HEK293 (cell line): ENCODE measurements around the gene AGAP1.

ENCODE experiments used
- CTCF ChIA-PET: fragments of 350-600 bp; formaldehyde crosslinking; extraction: SDS; loops from one replicate; lab custom pipeline; 2021; ENCODE audit warnings: antibody characterized with exemption; lab: Yijun Ruan, JAX
- POLR2A ChIA-PET: fragments of 300-600 bp; formaldehyde crosslinking; extraction: SDS; loops from one replicate; lab custom pipeline; 2020; ENCODE audit warnings: antibody characterized with exemption, inconsistent platforms; lab: Yijun Ruan, JAX
- H3K27ac ChIP-seq: fragments of 200-500 bp; sonication (Bioruptor generic); 2 replicates; pipeline ENCODE4 v1.5.1; 2014; ENCODE audit warnings: low read depth, low read length, control low read depth, inconsistent platforms; ENCODE audit errors: extremely low read depth
- H3K36me3 ChIP-seq, 2 experiments: fragments of 200-500 bp in 1 of 2; sonication (Bioruptor generic) in 1 of 2; 1 replicate in 1 of 2; 2 replicates in 1 of 2; pipeline ENCODE4 v1.5.1; 2014 to 2017; ENCODE audit warnings: inconsistent platforms in 2 of 2, low read length in 2 of 2; ENCODE audit not compliant: control insufficient read depth in 2 of 2, insufficient read depth in 1 of 2
- H3K4me1 ChIP-seq: fragments of 200-500 bp; sonication (Bioruptor generic); 2 replicates; pipeline ENCODE4 v1.5.1; 2014; ENCODE audit warnings: mild to moderate bottlenecking, low read length, inconsistent platforms; ENCODE audit not compliant: control insufficient read depth, insufficient read depth
- H3K4me3 ChIP-seq: 2 replicates; pipeline ENCODE4 v1.5.1; 2011; ENCODE audit warnings: low read depth, mild to moderate bottlenecking, control low read depth, low read length, moderate library complexity
- H3K9me3 ChIP-seq: fragments of 200-500 bp; sonication (Bioruptor generic); 2 replicates; pipeline ENCODE4 v1.5.1; 2014; ENCODE audit warnings: low read depth, low read length, inconsistent platforms; ENCODE audit not compliant: control insufficient read depth, insufficient read depth
- BCL11B ChIP-seq: fragments of 450-650 bp; formaldehyde crosslinking; IDR thresholded peaks from 2 replicates; pipeline ENCODE4 v1.5.1; 2016; ENCODE audit warnings: low read depth, missing biosample characterization, missing genetic modification characterization
- CTCF ChIP-seq: fragments of 450-650 bp; formaldehyde crosslinking; IDR thresholded peaks from 2 replicates; pipeline ENCODE4 v1.5.1; 2016; ENCODE audit warnings: missing biosample characterization, missing genetic modification characterization
- KLF8 ChIP-seq: fragments of 450-650 bp; formaldehyde crosslinking; IDR thresholded peaks from 2 replicates; pipeline ENCODE4 v1.5.1; 2016; ENCODE audit warnings: missing biosample characterization, missing genetic modification characterization
- MYNN ChIP-seq: fragments of 450-650 bp; formaldehyde crosslinking; IDR thresholded peaks from 2 replicates; pipeline ENCODE4 v1.5.1; 2016; ENCODE audit warnings: missing biosample characterization, missing genetic modification characterization, borderline replicate concordance
- SETDB1 ChIP-seq: IDR thresholded peaks from one replicate; pipeline ENCODE4 v1.6.1; 2017; ENCODE audit warnings: mild to moderate bottlenecking, low read length, moderate library complexity, mixed read lengths; ENCODE audit not compliant: insufficient read length
- ZEB2 ChIP-seq: fragments of 450-650 bp; formaldehyde crosslinking; IDR thresholded peaks from 2 replicates; pipeline ENCODE4 v1.5.1; 2016; ENCODE audit warnings: missing biosample characterization, missing genetic modification characterization
- ZNF133 ChIP-seq: fragments of 450-650 bp; formaldehyde crosslinking; IDR thresholded peaks from 2 replicates; pipeline ENCODE4 v1.5.1; 2016; ENCODE audit warnings: missing biosample characterization, missing genetic modification characterization
- ZNF148 ChIP-seq: fragments of 450-650 bp; formaldehyde crosslinking; IDR thresholded peaks from 2 replicates; pipeline ENCODE4 v1.5.0; 2017; ENCODE audit warnings: missing biosample characterization, missing genetic modification characterization, borderline replicate concordance
- ZNF16 ChIP-seq: fragments of 450-650 bp; formaldehyde crosslinking; IDR thresholded peaks from 2 replicates; pipeline ENCODE4 v1.5.1; 2016; ENCODE audit warnings: low read depth, missing biosample characterization, missing genetic modification characterization
- ZNF239 ChIP-seq: fragments of 450-650 bp; formaldehyde crosslinking; IDR thresholded peaks from 2 replicates; pipeline ENCODE4 v1.5.1; 2016; ENCODE audit warnings: missing biosample characterization, missing genetic modification characterization
- ZNF24 ChIP-seq: fragments of 450-650 bp; formaldehyde crosslinking; IDR thresholded peaks from 2 replicates; pipeline ENCODE4 v1.5.1; 2016; ENCODE audit warnings: missing biosample characterization, missing genetic modification characterization
- ZNF248 ChIP-seq: fragments of 450-650 bp; formaldehyde crosslinking; IDR thresholded peaks from 2 replicates; pipeline ENCODE4 v1.5.1; 2017; ENCODE audit warnings: missing biosample characterization, missing genetic modification characterization
- ZNF394 ChIP-seq: fragments of 450-650 bp; formaldehyde crosslinking; IDR thresholded peaks from 2 replicates; pipeline ENCODE4 v1.5.1; 2016; ENCODE audit warnings: missing biosample characterization, missing genetic modification characterization, mild to moderate bottlenecking, moderate library complexity, borderline replicate concordance
- ZNF423 ChIP-seq: fragments of 450-650 bp; formaldehyde crosslinking; IDR thresholded peaks from 2 replicates; pipeline ENCODE4 v1.5.1; 2016; ENCODE audit warnings: missing biosample characterization, missing genetic modification characterization
- ZNF510 ChIP-seq: fragments of 450-650 bp; formaldehyde crosslinking; IDR thresholded peaks from 2 replicates; pipeline ENCODE4 v1.5.1; 2018; ENCODE audit warnings: mild to moderate bottlenecking, missing genetic modification characterization, missing biosample characterization; ENCODE audit not compliant: insufficient replicate concordance
- ZNF624 ChIP-seq: fragments of 450-650 bp; formaldehyde crosslinking; IDR thresholded peaks from 2 replicates; pipeline ENCODE4 v1.5.1; 2017; ENCODE audit warnings: missing biosample characterization, missing genetic modification characterization
- ZNF747 ChIP-seq: fragments of 450-650 bp; formaldehyde crosslinking; IDR thresholded peaks from 2 replicates; pipeline ENCODE4 v1.5.1; 2016; ENCODE audit warnings: missing biosample characterization, missing genetic modification characterization
- ZNF777 ChIP-seq: fragments of 450-650 bp; formaldehyde crosslinking; IDR thresholded peaks from 2 replicates; pipeline ENCODE4 v1.5.1; 2017; ENCODE audit warnings: missing biosample characterization, missing genetic modification characterization, borderline replicate concordance
- ZNF791 ChIP-seq: fragments of 450-650 bp; formaldehyde crosslinking; IDR thresholded peaks from 2 replicates; pipeline ENCODE4 v1.5.1; 2016; ENCODE audit warnings: missing biosample characterization, missing genetic modification characterization
- TF ChIP-seq, protein P1 (sequence below): fragments of 450-650 bp; formaldehyde crosslinking; IDR thresholded peaks from 2 replicates; pipeline ENCODE4 v1.5.1; 2017; ENCODE audit warnings: missing biosample characterization, missing genetic modification characterization
- TF ChIP-seq, protein P2 (sequence below): fragments of 450-650 bp; formaldehyde crosslinking; IDR thresholded peaks from 2 replicates; pipeline ENCODE4 v1.5.1; 2016; ENCODE audit warnings: missing biosample characterization, missing genetic modification characterization

The AGAP1 gene

DNA sequence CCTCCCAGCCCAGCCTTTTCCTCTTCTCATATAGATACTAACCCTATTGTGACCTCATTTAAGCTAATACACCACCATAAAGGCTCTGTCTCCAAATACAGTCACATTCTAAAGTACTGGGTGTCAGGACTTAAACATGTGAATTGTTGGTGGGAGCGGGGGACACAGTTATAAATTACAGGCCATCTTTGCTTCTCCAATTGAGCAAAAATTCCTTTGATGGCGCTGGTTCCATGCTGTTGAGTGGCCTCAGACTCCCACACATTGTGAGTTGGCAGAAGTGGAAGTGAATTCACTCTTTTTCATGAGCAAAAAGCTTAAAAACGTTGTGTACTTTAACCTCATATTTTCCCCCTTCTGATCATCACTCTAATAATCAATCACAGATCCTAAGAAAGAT is 628.4 kb downstream of the AGAP1 start:
- H3K9me3 ChIP-seq: no peaks in the 10 kb centered on the region
- ChIA-PET CTCF (no interaction called here), POLR2A (no interaction called here)
- no peak overlapping the region for H3K4me3 ChIP-seq
- H3K27ac ChIP-seq: no peak overlapping the region
- TF ChIP-seq ZNF148 (no peak), ZEB2 (tag by site-specific recombination) (no peak)
- peaks cover 5% of the 10 kb centered on the region for H3K4me1 ChIP-seq
- peaks cover 0 to 10% of the 10 kb centered on the region in 2 experiments; a peak in 1 of 3 replicates for H3K36me3 ChIP-seq

DNA sequence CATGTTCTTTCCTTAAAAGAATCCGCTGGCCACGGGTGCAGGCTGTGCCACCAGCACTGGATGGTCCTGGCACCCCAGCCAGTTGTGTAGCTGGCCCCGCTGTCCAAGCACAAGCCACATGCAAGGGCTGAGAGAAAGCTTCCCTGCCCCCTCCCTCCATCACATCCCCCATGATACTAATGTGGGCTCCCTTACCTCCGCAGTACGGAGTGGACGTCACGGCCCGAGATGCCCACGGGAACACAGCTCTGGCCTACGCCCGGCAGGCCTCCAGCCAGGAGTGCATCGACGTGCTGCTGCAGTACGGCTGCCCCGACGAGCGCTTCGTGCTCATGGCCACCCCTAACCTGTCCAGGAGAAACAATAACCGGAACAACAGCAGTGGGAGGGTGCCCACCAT is 629.9 kb downstream of the AGAP1 start:
- Histone ChIP-seq H3K4me3 (no peak overlapping the region), H3K36me3 (peaks cover 0 to 10% of the 10 kb centered on the region in 2 experiments; a peak in 1 of 3 replicates), H3K4me1 (no peaks in the 10 kb centered on the region), H3K27ac (no peak overlapping the region), H3K9me3 (no peaks in the 10 kb centered on the region)
- TF ChIP-seq CTCF (no peak), BCL11B (no peak), KLF8 (tag by site-specific recombination) (no peak), ZNF777 (tag by site-specific recombination) (no peak), ZNF133 (tag by site-specific recombination) (no peak), ZNF394 (no peak), ZNF423 (tag by site-specific recombination) (no peak)
- ChIA-PET POLR2A (no interaction called here), CTCF (no interaction called here)

DNA sequence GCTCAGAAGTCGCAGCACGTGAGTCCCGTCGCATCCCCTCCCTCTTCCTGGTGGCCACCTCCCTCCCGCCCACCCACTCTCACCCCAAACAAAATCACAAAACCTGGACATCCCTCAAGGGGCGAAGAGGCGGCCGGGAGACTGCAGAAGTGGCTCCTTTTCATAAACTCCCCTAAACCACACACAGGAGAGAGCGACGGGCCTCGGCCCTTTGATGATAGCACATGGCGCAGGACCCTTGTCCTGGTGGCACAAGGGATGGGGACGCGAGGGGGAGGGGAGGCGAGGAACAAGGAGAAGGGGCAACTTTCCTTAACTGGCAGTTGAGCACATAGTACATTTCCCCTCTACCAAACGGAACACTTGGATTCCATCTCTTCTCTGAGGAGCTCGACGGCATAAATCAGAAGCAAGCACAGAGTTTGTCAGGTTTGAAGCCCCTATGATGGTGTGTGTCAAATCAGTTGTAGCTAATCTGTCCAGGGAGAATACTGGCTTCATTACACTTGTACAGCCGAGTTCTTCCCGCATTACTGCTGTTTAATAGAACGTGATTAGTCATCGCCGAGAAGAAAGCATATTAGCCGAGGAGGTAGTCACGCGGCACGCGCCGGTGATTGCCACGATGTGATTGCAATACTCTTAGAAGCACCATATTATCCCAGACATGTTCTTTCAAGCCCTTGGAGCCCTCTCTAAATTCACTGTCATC is 630.5 kb downstream of the AGAP1 start:
- no peak overlapping the region for H3K4me3 ChIP-seq
- ChIA-PET POLR2A (no interaction called here), CTCF (no interaction called here)
- no peak overlapping the region for H3K27ac ChIP-seq
- peaks cover 0 to 10% of the 10 kb centered on the region in 2 experiments; a peak in 1 of 3 replicates for H3K36me3 ChIP-seq
- TF ChIP-seq ZNF747 (no peak), MYNN (no peak), ZNF791 (no peak), ZNF24 (tag by site-specific recombination) (no peak), ZNF510 (tag by site-specific recombination) (no peak)
- no peaks in the 10 kb centered on the region for H3K4me1 ChIP-seq
- no peaks in the 10 kb centered on the region for H3K9me3 ChIP-seq

DNA sequence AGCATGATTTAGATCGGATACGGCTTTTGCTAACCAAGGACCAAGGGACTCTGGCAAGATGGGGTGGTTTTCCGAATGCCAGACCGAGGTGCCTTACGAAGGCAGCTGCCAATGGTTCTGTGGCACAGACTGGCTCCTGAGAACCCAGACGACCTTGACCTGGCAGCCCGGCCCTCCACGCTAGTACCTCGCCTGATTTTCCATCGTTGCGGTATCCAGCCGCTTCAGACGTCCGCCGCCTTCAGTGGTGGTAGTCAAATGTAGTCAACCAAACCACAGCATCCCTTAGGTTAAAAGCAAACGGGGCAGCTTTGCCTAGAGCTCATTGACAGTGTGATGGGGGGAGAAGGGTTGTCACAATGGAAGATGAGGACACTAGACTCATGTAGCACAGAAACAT is 631.7 kb downstream of the AGAP1 start:
- H3K4me3 ChIP-seq: no peak overlapping the region
- peaks cover 0 to 10% of the 10 kb centered on the region in 2 experiments; a peak in 1 of 3 replicates for H3K36me3 ChIP-seq
- H3K9me3 ChIP-seq: no peaks in the 10 kb centered on the region
- ChIA-PET POLR2A (no interaction called here), CTCF (no interaction called here)
- no peaks in the 10 kb centered on the region for H3K4me1 ChIP-seq
- no peak overlapping the region for H3K27ac ChIP-seq
- TF ChIP-seq SETDB1 (no peak), ZNF624 (no peak), ZNF16 (tag by site-specific recombination) (no peak), ZNF239 (no peak), ZNF248 (no peak)
- TF ChIP-seq, protein P1, sequence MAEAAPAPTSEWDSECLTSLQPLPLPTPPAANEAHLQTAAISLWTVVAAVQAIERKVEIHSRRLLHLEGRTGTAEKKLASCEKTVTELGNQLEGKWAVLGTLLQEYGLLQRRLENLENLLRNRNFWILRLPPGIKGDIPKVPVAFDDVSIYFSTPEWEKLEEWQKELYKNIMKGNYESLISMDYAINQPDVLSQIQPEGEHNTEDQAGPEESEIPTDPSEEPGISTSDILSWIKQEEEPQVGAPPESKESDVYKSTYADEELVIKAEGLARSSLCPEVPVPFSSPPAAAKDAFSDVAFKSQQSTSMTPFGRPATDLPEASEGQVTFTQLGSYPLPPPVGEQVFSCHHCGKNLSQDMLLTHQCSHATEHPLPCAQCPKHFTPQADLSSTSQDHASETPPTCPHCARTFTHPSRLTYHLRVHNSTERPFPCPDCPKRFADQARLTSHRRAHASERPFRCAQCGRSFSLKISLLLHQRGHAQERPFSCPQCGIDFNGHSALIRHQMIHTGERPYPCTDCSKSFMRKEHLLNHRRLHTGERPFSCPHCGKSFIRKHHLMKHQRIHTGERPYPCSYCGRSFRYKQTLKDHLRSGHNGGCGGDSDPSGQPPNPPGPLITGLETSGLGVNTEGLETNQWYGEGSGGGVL (tag by site-specific recombination): no peak
- TF ChIP-seq, protein P2, sequence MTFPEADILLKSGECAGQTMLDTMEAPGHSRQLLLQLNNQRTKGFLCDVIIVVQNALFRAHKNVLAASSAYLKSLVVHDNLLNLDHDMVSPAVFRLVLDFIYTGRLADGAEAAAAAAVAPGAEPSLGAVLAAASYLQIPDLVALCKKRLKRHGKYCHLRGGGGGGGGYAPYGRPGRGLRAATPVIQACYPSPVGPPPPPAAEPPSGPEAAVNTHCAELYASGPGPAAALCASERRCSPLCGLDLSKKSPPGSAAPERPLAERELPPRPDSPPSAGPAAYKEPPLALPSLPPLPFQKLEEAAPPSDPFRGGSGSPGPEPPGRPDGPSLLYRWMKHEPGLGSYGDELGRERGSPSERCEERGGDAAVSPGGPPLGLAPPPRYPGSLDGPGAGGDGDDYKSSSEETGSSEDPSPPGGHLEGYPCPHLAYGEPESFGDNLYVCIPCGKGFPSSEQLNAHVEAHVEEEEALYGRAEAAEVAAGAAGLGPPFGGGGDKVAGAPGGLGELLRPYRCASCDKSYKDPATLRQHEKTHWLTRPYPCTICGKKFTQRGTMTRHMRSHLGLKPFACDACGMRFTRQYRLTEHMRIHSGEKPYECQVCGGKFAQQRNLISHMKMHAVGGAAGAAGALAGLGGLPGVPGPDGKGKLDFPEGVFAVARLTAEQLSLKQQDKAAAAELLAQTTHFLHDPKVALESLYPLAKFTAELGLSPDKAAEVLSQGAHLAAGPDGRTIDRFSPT: no peak
